HT1080 (cell line): Measurements from ENCODE around the gene PHETA1. TPM values are rescaled to one million over a fixed set of nuclear protein-coding genes. Genes with fewer than 3 reads are reported as not detected.
"Not testable (repeated sequence)": the region's sequence is repeated elsewhere in the genome, so short reads cannot be mapped to it uniquely, and the experiment has no call there.

Experiments
- DNase-seq: peaks from one replicate; pipeline ENCODE4 v3.0.0-alpha.2; 2015; ENCODE audit warnings: low read depth
- total RNA-seq: library from RNA; depleted of rRNA; stranded (reverse); fragments of >200 nt; shearing (Covaris generic); gene quantifications from 2 replicates; pipeline ENCODE4 v1.2.3, GENCODE V29; 2014

PHETA1 gene
- total RNA-seq, 1 experiment from 2014 or later, result 4.1 TPM

DNA sequence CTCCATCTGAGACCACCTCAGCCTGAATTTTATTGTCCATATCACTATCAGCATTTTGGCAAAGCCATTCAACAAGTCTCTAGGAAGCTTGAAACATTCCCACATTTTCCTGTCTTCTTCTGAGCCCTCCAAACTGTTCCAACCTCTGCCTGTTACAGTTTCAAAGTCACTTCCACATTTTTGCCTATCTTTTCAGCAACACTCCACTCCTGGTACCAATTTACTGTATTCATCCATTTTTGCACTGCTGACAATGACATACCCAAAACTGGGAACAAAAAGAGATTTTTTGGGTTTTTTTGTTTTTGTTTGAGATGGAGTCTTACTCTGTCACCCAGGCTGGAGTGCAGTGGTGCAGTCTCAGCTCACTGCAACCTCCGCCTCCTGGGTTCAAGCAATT is 4.3 kb upstream of the PHETA1 start:
- DNase-seq, result not testable (repeated sequence)

DNA sequence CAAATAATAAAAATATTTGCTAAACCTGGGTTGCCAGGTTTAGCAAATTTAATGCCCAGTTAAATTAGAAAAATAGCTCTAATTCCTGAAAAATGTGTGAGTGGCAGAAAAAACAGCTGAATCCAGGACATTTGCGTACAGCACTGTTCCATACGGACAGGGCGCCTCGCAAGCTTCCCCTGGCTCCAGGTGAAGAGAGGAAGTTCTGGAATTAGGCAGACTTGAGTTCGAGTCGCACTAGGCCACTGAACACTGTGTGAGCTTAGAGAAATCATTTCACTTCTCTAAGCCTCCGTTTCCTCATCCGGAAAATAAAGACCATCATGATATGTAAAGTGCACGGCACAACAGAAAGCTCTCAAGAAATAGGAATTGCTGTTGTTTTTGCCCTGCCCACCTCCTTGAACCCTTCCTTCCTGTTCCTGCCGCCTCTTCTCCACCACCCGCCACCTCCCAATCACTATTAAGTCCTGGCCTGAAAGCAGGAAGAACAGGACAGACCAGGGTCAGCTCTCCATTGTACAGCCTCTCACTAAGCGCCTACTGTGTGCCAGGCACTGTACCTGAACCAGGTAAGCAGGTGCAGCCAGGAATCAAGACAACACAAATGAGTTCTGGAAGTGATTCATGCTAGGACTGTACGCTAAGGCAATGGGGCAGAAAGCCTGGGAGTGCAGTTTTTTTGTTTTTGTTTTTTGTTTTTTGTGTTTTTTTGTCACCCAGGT is 763 bp upstream of the PHETA1 start:
- DNase-seq, result no peak

DNA sequence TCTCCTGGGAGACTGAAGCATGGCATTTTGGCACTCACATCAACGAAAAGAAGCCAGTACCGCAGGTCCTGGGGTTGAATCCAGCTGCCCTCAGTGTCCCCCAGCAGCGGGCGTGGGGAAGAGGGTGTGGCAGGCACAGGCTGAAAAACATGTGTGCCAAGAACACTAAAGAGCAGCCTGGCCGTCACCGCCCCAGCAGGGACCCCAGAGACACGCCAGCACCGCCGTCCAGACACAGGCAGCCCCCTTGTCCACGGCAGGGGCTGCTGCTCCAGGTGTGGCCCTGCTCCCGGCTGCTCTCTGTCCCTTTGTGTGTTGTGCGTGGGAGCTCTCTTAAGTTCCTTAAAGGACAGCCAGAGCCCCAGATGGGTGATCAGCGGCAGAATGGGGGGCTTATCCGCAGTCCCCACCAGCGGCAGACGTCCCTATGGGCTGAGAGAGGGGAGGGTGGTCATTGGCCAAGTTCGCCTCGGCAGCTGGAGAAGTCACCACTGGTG is 556 bp downstream of the PHETA1 start:
- no peak for DNase-seq

DNA sequence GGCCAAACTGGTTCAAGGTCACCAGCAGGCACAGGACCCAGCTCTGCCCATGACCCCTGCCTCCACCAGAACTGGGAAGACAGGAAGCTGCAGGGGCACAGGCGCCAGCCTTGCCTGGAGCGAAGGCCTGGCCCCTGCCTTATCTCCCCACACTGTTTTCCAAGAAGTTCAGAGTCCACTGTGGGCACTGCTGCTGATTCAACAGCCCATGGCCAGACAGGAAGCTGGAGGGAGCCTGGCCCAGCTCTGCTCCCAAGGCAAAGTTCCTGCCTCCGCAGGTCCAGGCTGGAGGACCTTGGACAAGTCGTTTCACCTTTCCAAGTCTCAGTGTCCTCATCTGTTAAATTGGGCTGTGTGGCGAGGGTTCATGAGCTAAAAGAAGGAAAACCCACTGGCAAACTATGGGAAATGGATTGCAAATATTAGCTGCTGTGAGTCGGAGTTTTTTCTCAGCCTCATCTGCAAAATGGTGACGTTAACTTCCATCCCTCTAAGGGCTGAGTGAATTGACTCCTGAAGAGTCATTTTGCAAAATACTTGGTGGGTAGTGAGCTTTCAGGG is 1.2 kb downstream of the PHETA1 start:
- DNase-seq, result no peak

DNA sequence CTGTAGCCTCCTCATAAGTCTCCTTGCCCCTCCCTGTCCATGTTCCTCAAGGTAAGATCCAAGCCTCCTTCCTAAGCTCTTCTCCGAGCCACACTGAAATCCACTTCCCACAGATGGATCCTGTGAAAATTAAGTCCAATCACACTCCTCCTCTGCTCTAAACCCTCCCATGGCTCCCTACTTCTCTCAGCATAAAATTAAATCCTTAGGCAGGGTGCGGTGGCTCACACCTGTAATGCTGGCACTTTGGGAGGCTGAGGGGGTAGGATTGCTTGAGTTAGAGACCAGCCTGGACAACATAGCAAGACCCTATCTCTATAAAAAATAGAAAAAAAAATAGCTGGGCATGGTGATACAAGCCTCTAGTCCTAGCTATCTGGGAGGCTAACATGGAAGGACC is 2.3 kb downstream of the PHETA1 start:
- no peak for DNase-seq

DNA sequence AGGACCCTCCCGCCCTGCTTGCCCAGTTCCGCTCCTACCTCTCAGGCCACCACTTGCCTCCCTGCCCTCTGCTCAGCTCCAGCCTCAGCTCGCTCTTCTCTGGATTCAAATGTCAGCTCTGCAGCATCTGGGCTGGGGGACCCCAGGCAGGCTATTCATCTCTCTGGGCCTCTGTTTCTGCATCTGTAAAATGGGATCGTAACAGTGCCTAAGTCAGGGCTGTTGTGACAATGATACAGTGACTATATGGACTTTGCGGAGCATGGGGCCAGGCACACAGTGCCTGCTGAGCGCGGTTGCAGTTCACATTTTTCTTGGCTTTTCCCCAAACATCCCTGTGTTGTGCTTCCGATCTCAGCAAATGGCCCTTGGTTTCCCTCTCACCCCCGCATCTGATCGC is 2.8 kb downstream of the PHETA1 start:
- DNase-seq, result no peak

DNA sequence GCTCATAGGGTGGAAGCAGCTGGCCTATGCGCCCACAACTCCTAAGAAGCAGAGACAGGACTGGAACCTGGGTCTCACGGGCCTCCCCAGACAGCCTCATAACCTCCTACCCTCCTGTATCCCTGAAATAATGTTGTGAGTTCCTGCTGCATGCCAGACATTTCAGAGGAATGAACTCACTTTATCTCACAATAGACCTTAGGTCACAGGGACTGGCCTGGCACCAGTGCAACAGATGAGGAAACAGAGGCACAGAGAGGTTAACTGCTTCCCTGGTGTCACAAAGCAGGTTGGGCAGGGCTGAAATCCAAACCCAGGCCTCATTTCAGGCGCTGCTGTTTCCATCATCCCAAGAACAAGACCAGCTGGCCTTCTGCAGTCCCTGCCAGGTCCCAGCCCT is 5.3 kb downstream of the PHETA1 start:
- DNase-seq, result no peak

DNA sequence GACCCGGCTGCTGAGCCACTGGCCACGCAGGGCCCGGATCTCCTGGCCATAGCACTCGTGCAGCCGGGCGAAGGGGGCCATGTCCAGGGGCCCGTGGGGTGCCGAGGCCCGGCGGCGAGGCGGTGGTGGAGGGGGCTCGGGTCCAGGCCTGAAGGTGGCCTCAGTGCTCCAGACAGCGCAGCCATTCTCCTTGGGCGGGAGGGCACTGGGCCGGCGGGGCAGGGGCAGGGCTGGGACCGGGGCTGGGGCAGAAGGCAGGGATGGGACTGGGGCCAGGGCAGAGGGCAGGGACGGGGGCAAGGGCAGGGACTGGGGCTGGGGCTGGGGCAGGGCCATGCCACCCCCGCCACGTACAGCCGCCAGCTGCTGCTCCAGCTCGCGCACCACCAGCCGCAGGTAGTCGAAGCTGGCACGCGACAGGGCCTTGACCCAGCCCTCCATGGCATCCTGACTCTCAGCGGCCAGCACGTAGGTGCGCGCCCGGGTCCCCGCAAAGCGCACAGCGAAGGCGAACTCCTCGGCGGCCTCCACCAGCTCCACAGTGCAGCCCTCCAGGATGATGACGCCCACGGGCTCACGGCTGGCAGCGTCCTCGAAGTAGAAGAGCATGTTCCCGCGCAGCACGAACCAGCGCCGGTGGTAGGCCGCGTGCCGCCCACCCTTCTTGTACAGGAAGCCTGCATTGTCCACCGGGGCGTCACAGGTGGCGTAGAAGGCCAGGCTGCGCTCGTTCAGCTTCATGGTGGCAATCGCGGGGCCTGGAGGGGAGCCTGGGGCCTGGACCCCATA is 6.0 kb downstream of the PHETA1 start:
- no peak for DNase-seq

DNA sequence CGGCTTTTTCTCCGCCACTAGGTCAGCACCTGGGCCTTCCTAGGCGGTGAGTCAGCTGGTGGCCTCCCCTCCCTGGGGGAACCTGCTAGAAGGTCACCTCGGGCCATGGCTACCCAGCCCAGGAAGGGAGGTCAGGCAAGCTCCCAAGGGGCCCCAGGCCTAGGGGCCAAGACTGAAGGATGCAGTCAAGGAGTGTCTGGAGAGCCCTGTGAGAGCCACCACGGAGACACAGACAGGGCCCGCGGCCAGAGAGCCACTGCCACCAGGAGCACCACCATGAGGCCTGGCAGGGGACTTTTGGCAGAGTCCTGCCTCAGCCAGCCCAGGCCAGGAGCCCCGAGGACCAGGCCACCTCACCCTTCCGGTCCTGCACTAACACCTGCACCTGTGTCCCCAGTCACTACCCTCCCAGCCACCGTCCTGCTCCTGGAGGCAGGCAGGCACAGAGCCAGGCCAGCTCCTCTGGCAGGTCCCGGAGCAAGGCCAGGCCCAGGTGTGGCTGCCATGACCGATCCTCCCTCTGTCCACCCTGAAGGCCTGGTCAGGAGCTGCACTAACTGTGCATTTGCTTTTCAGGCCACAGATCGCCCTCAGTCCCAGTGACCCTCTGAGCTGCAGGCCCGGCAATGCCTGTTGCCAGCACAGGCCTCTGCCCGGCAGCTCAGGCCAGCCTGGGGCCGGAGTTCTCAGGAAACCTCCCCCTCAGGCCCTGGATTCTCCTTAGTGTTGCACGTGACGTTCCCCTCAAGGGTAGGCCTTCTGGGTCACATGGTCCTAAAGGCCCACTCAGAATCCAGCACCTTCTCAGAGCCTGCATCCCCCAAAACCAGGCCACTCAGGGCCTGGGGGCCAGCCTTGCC is 6.9 kb downstream of the PHETA1 start:
- DNase-seq, result no peak

DNA sequence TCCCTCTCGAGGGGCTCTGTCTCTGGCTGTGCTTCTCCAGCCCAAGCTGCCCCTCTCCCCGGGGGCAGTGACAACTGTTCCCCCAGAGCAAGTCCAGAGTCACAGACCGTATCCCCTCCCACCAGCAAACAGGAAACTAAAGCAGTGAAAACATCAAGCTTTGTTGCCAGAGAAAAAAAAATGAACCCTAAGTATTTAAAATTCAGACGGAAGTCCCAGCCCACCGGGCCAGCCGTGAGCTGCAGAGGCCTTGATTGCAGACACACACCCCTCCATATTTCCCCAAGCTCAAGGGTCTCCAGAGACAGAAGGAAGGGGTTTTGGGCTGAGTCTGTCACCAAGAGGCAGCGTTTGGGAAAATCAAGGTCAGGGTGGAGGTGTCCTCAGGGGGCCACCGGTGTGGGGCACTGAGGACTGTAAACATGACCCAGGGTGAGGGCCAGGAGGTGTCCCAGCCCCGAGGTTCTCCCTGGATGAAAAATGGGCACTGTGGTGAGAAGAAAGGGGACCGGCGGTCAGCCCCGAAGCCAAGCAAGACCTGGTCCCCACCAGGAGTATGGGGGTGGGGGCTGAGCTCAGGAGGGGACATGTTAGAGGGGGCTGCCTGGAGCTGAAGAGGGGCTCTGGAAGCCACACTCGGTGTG is 7.7 kb downstream of the PHETA1 start:
- no peak for DNase-seq

DNA sequence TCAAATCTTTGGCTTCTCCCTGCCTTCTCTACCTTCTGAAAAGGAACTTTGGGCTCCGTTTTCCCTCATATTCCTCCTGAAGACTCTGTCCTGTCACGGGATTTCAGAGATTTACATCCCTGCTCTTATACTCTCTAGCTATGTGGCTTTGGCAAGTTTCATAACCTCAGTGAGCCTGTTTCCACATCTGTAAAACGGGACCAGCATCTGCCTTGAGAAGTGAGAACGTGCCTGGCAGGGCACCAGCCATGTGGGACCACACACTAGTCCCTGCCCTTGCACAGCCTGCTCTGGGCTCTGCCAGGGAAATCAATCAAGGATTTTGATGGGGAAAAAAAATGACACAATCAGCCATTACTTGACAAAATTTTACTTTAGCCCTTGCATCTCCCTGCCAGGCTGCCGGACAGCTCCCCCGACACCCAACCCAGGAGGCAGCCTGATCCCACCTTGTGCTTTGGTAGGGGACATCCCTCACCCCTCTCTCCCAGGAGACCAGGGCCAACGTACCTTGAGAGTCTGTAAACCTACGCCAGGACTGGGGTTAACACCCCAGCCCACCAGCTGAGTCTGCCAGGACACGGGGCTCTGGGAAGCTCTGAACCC is 8.5 kb downstream of the PHETA1 start:
- no peak for DNase-seq

DNA sequence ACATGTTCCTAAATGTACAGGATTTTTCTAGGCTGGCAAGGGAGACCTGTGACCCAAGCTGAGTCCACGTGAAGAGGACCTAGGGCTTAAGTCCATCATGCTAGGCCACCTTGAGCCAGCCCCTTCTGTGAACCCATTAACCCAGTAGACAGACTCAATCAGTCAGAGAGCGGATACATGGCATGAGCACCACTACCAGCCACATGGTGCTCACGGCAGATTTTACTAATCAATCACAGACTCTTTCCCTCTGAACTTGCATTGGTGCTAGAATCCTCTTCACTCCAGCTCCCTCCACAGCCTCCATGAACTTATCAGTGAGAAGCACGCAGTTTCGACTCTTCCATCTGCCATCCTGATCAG is 9.0 kb downstream of the PHETA1 start:
- no peak for DNase-seq

DNA sequence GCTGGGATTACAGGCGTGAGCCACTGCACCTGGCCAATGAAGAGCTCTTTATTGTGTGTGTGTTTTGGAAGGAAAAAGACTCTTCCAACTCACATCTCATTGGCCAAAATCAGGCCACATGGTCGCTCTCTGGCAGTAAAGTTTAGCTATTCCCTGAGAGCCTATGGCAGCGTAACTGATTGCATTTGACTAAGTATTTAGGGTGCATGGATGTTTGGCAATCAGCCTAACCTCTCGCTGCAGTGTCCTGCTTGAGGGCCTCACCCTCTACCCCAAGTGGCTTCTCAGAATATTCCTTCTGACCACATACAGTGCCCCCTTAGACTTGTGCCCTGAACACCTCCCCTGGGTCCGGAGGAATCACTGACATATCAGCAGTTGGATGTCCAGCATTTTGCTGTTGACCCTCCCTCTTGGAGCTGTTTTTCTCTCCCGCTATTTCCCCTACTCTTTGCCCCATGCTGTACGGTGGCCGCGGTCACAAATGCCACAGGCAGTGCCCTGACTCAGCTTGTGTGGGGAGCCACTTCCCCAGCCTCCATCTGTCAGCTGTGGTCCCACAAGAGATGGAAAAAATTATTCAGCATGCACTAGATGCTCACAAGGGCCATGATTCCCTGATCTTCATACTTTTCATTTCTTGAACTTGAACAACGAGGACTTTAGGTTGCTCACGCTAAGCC is 9.5 kb downstream of the PHETA1 start:
- DNase-seq, result no peak

DNA sequence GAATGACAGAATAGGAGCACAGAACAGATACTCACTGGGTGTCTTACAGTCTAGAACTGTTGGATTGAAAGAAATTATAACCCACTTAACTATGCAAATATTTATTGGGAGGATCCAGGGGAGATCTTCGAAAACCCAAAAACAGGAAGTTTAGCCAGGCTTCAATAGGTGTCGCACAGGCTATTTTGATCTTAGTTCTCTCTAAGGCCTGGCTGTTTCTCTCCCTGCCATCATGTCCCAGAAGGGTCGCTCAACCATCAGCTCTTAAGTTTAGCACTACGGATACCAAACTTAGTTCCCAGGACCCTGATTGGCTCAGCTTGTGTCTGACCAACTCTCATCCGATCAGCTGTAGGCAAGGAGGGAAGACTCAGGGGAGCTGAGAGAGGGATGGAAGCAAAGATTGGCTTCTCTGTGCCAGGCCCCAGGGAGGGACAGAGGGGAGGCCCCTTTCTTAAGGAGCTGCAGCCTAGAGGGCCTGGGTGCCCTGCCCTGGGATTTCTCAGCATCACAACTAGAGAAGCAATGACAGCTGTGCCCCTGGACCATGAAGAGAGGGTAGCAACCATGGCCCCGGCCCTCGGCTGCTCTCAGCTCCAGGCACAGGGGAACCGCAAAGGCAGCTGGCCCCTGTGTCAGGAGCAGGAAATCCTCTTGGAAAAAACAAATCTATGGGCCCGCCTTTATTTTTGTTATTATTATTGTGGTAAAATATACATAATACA is 13.5 kb downstream of the PHETA1 start:
- DNase-seq, result no peak

DNA sequence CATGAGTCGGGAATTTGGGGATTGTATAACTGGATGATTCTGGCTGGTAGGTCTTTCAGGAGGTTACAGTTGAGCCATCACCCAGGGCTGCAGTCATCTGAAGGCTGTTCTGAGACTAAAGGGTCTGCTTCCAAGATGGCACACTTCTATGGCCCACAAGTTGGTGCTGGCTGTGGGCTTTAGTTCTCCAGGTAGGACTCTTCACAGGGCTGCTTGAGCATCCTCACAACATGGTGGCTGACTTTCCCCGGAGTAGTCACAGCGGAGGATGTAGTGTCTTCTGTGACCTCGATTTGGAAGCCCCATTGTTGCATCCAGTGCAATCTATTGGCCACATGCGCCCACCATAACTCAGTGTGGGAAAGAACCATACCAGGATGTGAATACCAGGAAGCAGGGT is 14.4 kb downstream of the PHETA1 start:
- no peak for DNase-seq

DNA sequence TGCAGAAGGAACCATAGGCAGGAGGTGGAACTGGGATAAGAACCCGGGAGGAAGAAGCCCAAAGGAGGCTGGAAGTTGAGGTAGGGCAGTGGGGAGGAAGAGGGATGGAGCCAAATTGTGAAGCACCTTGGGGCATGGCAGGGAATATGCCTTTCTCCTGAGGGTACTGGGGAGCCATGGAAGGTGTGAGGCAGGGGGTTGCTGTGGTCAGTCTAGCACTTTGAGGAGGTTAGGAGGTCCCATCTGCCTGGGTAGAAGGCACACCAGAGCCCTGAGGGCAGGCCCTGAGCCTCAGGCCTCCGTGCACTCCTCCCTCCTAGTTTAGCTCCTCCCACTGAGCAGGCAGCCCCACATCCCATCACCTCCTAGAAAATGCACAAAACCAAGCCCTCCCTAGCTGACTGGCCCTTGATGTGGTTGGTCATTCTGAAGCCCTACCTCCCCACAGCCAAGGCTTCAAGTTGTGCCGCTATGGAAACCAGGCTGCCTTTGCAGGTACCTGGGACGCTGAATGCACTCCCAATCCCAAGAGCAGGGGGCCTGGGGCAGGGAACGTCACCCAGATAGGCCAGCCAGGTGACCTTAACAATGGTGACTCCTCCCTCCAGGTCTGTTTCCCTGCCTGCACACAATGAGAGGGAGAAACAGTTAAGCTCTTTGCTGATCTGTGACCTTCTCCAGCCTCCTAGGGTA is 15.1 kb downstream of the PHETA1 start:
- DNase-seq, result no peak

DNA sequence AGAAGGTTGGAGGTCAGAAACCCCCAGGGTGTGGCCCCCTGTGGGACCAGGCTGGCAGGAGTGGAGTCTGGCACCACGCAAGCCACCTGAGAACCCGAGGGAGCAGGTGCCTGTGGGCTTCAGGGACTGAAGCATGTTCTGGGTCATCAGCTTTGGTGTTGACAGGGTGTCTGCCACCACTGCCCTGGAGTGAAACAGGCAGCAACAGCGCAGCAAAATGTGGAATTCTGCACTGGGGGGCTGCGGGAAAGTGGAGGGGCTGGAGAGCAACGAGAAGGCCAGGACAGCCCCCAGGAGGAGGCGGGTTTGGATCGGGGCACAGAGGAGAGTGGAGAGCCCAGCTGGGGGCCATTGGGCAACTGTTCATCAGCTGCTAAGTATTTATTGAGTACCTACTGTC is 15.9 kb downstream of the PHETA1 start:
- no peak for DNase-seq

DNA sequence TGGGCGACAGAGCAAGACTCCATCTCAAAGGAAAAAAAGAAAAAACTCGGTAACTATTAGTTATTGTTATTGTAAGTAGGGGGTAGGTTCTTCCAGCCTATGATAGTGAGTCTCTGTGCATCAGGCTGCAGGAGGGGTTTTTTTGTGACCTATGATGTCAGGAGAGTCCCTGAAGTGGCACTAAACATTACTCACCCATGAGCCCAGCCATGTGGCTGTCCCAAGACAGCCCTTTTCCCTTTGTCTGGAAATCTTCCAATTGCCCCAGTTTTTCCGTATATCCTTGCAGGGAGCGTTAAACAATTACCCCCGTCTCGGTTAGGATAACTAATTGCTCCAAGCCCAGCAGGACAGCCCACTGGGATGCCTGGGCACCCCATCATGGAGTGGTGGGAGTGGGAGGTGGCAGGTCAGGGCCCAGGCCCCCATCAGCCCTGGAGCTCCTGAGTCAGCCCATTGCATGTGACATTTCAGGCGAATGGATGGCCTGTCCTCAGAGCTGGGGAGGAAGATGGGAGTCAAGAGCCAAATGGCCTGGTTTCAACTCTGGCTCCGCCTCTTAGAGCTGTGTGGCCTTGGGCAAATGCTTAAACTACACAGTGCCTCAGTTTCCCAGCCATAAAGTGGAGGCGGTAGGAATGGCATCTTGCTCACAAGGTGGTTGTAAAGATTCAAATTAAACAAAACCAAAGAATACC is 16.4 kb downstream of the PHETA1 start:
- DNase-seq, result no peak
